H9 (cell line): Measurements from ENCODE around the gene ZNF235. TPM values are rescaled to one million over a fixed set of nuclear protein-coding genes. Genes with fewer than 3 reads are reported as not detected.

Experiments
- DNase-seq: peaks from one replicate; pipeline ENCODE4 v3.0.0-alpha.2; 2017
- H2AFZ ChIP-seq: one replicate; pipeline ENCODE4 v1.6.1; 2013; ENCODE audit warnings: mild to moderate bottlenecking, low read length, control low read depth, moderate library complexity
- H2AK5ac ChIP-seq: 2 replicates; pipeline ENCODE4 v1.6.1; 2013; ENCODE audit warnings: low read length, control low read depth, mixed read lengths; ENCODE audit not compliant: insufficient read length
- H2BK120ac ChIP-seq: one replicate; pipeline ENCODE4 v1.6.1; 2013; ENCODE audit warnings: low read depth, mild to moderate bottlenecking, low read length, control low read depth, inconsistent platforms; ENCODE audit not compliant: poor library complexity, severe bottlenecking
- H2BK12ac ChIP-seq: 2 replicates; pipeline ENCODE4 v1.6.1; 2013; ENCODE audit warnings: low read length, control low read depth, mixed read lengths, low read depth; ENCODE audit not compliant: insufficient read length
- H2BK15ac ChIP-seq: 2 replicates; pipeline ENCODE4 v1.6.1; 2013; ENCODE audit warnings: low read depth, low read length, control low read depth
- H2BK20ac ChIP-seq: one replicate; pipeline ENCODE4 v1.6.1; 2013; ENCODE audit warnings: low read depth, mild to moderate bottlenecking, low read length, control low read depth, inconsistent platforms; ENCODE audit not compliant: poor library complexity, severe bottlenecking
- H2BK5ac ChIP-seq: 2 replicates; pipeline ENCODE4 v1.6.1; 2013; ENCODE audit warnings: low read length, control low read depth, mixed read lengths; ENCODE audit not compliant: insufficient read length
- H3K14ac ChIP-seq: 2 replicates; pipeline ENCODE4 v1.6.1; 2013; ENCODE audit warnings: low read length, control low read depth; ENCODE audit not compliant: insufficient read depth
- H3K18ac ChIP-seq: 2 replicates; pipeline ENCODE4 v1.6.1; 2013; ENCODE audit warnings: low read depth, mild to moderate bottlenecking, mixed read lengths, low read length, control low read depth; ENCODE audit not compliant: insufficient read length
- H3K23ac ChIP-seq: 2 replicates; pipeline ENCODE4 v1.6.1; 2013; ENCODE audit warnings: low read length, control low read depth, mixed read lengths, low read depth; ENCODE audit not compliant: insufficient read length
- H3K23me2 ChIP-seq: 2 replicates; pipeline ENCODE4 v1.6.1; 2013; ENCODE audit warnings: low read depth, mild to moderate bottlenecking, mixed read lengths, low read length, control low read depth; ENCODE audit not compliant: insufficient read length, poor library complexity, severe bottlenecking
- H3K27ac ChIP-seq: 2 replicates; pipeline ENCODE4 v1.5.1; 2013; ENCODE audit warnings: low read length, control low read depth, mixed read lengths, low read depth; ENCODE audit not compliant: insufficient read length
- H3K27me3 ChIP-seq: 2 replicates; pipeline ENCODE4 v1.6.1; 2013; ENCODE audit warnings: low read length, control low read depth, inconsistent platforms; ENCODE audit not compliant: insufficient read depth
- H3K4ac ChIP-seq: 2 replicates; pipeline ENCODE4 v1.6.1; 2013; ENCODE audit warnings: low read depth, mild to moderate bottlenecking, control low read depth, inconsistent platforms, low read length, moderate library complexity
- H3K4me1 ChIP-seq: 2 replicates; pipeline ENCODE4 v1.6.1; 2013; ENCODE audit warnings: low read length, control low read depth, inconsistent platforms; ENCODE audit not compliant: insufficient read depth
- H3K4me2 ChIP-seq: 2 replicates; pipeline ENCODE4 v1.6.1; 2013; ENCODE audit warnings: low read length, control low read depth, mixed read lengths; ENCODE audit not compliant: insufficient read length, insufficient read depth
- H3K56ac ChIP-seq: 2 replicates; pipeline ENCODE4 v1.6.1; 2013; ENCODE audit warnings: low read depth, mild to moderate bottlenecking, mixed read lengths, low read length, control low read depth; ENCODE audit not compliant: insufficient read length
- H3K79me1 ChIP-seq: 2 replicates; pipeline ENCODE4 v1.6.1; 2013; ENCODE audit warnings: low read depth, mild to moderate bottlenecking, moderate library complexity, low read length, control low read depth, inconsistent platforms; ENCODE audit not compliant: insufficient read depth, poor library complexity, severe bottlenecking
- H3K79me2 ChIP-seq: 2 replicates; pipeline ENCODE4 v1.6.1; 2013; ENCODE audit warnings: low read length, control low read depth, inconsistent platforms; ENCODE audit not compliant: insufficient read depth
- H3K9ac ChIP-seq: 2 replicates; pipeline ENCODE4 v1.6.1; 2013; ENCODE audit warnings: low read length, control low read depth, mixed read lengths; ENCODE audit not compliant: insufficient read length; ENCODE audit errors: extremely low read depth
- H3K9me3 ChIP-seq: one replicate; pipeline ENCODE4 v1.6.1; 2013; ENCODE audit warnings: low read depth, low read length, inconsistent platforms; ENCODE audit not compliant: control insufficient read depth
- H3T11ph ChIP-seq: one replicate; pipeline ENCODE4 v1.6.1; 2013; ENCODE audit warnings: mild to moderate bottlenecking, low read length, control low read depth, inconsistent platforms
- H4K20me1 ChIP-seq: one replicate; pipeline ENCODE4 v1.6.1; 2013; ENCODE audit not compliant: control insufficient read depth, insufficient read length, insufficient read depth
- H4K5ac ChIP-seq: 2 replicates; pipeline ENCODE4 v1.6.1; 2013; ENCODE audit warnings: low read depth, mild to moderate bottlenecking, mixed read lengths, low read length, control low read depth; ENCODE audit not compliant: insufficient read length
- H4K8ac ChIP-seq: replicated peaks from 2 replicates; pipeline ENCODE4 v1.6.1; 2013; ENCODE audit warnings: low read length, control low read depth, mixed read lengths, low read depth; ENCODE audit not compliant: insufficient read length
- H4K91ac ChIP-seq: 2 replicates; pipeline ENCODE4 v1.6.1; 2013; ENCODE audit warnings: low read depth, mild to moderate bottlenecking, moderate library complexity, mixed read lengths, low read length, control low read depth; ENCODE audit not compliant: insufficient read length
- H3K27ac Mint-ChIP-seq, 3 experiments: 2 replicates in 2 of 3; 3 replicates in 1 of 3; pipeline ENCODE4 v1.8.0; 2020 to 2021; ENCODE audit warnings: mixed read lengths in 3 of 3, mild to moderate bottlenecking in 1 of 3, moderate library complexity in 1 of 3
- H3K27me3 Mint-ChIP-seq: 2 replicates; pipeline ENCODE4 v1.8.0; 2021; ENCODE audit warnings: low read depth, mild to moderate bottlenecking, moderate library complexity, mixed read lengths
- H3K36me3 Mint-ChIP-seq, 3 experiments: 2 replicates in 2 of 3; 3 replicates in 1 of 3; pipeline ENCODE4 v1.8.0; 2020 to 2021; ENCODE audit warnings: low read depth in 3 of 3, mixed read lengths in 3 of 3; ENCODE audit not compliant: insufficient read depth in 1 of 3
- H3K4me1 Mint-ChIP-seq, 2 experiments: 2 replicates each; pipeline ENCODE4 v1.8.0; 2020; ENCODE audit warnings: mixed read lengths in 2 of 2
- H3K4me3 Mint-ChIP-seq, 2 experiments: 2 replicates in 1 of 2; 3 replicates in 1 of 2; pipeline ENCODE4 v1.8.0; 2020 to 2021; ENCODE audit warnings: mild to moderate bottlenecking in 2 of 2, mixed read lengths in 2 of 2, moderate library complexity in 1 of 2
- H3K9me3 Mint-ChIP-seq, 2 experiments: 2 replicates in 1 of 2; 3 replicates in 1 of 2; pipeline ENCODE4 v1.8.0; 2020; ENCODE audit warnings: mild to moderate bottlenecking in 2 of 2, mixed read lengths in 2 of 2, moderate library complexity in 1 of 2
- WGBS: extraction: QIAGEN DNeasy Blood & Tissue Kit; methylation state at CpG from one replicate; pipeline ENCODE4 v1.1.7; 2013; ENCODE audit warnings: missing lambda C conversion rate, low lambda C conversion rate, mixed read lengths; ENCODE audit not compliant: insufficient read length; ENCODE audit errors: extremely low coverage; 5-methylcytosine and 5-hydroxymethylcytosine counted together
- total RNA-seq: library from RNA; stranded (reverse); gene quantifications from 2 replicates; pipeline ENCODE4 v1.2.1, GENCODE V29; 2021
- TF ChIP-seq, protein P1 (sequence below): fragments of 200-600 bp; sonication (generic); conservative IDR thresholded peaks from 3 replicates; pipeline ENCODE4 v1.8.0; 2021; ENCODE audit warnings: antibody characterized with exemption, mild to moderate bottlenecking

ZNF235 gene
- total RNA-seq, 1 experiment from 2014 or later = 6.6 TPM

DNA sequence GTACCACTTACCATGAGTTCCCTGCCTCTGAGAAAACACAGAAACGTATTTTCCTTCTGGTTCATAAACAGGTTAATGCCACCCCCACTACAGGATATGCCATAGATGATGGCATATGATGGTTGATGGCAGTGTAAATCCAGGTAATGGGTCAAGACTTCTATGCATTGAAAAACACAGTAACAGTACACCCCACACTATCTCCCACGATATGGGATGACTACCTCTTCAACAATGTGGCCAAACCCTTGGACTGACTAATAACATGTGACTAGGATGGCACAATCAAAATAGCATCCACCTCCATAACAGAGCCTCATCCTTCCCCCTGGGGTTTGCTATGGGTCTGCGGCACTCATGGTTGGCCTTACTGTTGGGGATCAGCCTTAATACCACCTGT lies 22.0 kb downstream of the ZNF235 start:
- no peak overlapping the region for H2BK15ac ChIP-seq
- H3K4ac ChIP-seq = no peak overlapping the region
- H3K56ac ChIP-seq = no peak overlapping the region
- H2BK120ac ChIP-seq = no peak overlapping the region
- no peak overlapping the region for H4K5ac ChIP-seq
- TF ChIP-seq, protein P1, sequence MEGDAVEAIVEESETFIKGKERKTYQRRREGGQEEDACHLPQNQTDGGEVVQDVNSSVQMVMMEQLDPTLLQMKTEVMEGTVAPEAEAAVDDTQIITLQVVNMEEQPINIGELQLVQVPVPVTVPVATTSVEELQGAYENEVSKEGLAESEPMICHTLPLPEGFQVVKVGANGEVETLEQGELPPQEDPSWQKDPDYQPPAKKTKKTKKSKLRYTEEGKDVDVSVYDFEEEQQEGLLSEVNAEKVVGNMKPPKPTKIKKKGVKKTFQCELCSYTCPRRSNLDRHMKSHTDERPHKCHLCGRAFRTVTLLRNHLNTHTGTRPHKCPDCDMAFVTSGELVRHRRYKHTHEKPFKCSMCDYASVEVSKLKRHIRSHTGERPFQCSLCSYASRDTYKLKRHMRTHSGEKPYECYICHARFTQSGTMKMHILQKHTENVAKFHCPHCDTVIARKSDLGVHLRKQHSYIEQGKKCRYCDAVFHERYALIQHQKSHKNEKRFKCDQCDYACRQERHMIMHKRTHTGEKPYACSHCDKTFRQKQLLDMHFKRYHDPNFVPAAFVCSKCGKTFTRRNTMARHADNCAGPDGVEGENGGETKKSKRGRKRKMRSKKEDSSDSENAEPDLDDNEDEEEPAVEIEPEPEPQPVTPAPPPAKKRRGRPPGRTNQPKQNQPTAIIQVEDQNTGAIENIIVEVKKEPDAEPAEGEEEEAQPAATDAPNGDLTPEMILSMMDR = no peak
- Mint-ChIP-seq H3K27ac (no peak overlapping the region), H3K4me3 (0 out of 5 replicates have a peak overlapping the region, but pooled peaks of 1 of the 2 experiments have one; percentile 24), H3K36me3 (peaks cover 28 to 49% (median 39%) of the 10 kb centered on the region in 3 experiments), H3K4me1 (peaks cover 6 to 7% of the 10 kb centered on the region in 2 experiments; a peak in 3 of 4 replicates), H3K9me3 (peaks cover 28 to 69% of the 10 kb centered on the region in 2 experiments), H3K27me3 (no peaks in the 10 kb centered on the region; the same call in 1 of the 2 replicates)
- H4K91ac ChIP-seq = no peak overlapping the region
- no peaks in the 10 kb centered on the region for H3K27me3 ChIP-seq
- H2AK5ac ChIP-seq = no peak overlapping the region
- H2BK20ac ChIP-seq = no peak overlapping the region
- no peak overlapping the region for H3K14ac ChIP-seq
- no peaks in the 10 kb centered on the region for H3K4me1 ChIP-seq
- H3K23me2 ChIP-seq = no peaks in the 10 kb centered on the region
- no peak overlapping the region for H2AFZ ChIP-seq
- no peak overlapping the region for H3K18ac ChIP-seq
- H3T11ph ChIP-seq = no peak overlapping the region
- H3K79me2 ChIP-seq = no peaks in the 10 kb centered on the region
- no peaks in the 10 kb centered on the region for H4K20me1 ChIP-seq
- H3K9ac ChIP-seq = no peak overlapping the region
- no peak for DNase-seq
- no peak overlapping the region for H3K4me2 ChIP-seq
- no peak overlapping the region for H3K23ac ChIP-seq
- no CpG with 5 or more reads among the region's 3 CpGs for WGBS
- no peaks in the 10 kb centered on the region for H3K9me3 ChIP-seq
- H4K8ac ChIP-seq = no peak overlapping the region
- no peaks in the 10 kb centered on the region for H3K79me1 ChIP-seq
- no peak overlapping the region for H3K27ac ChIP-seq
- H2BK5ac ChIP-seq = no peak overlapping the region
- H2BK12ac ChIP-seq = no peak overlapping the region
